GM23248 (cell line): ENCODE measurements around the gene TM4SF1. TPM values are rescaled to one million over a fixed set of nuclear protein-coding genes. Genes with fewer than 3 reads are reported as not detected.

ENCODE experiments used
- DNase-seq: peaks from one replicate; pipeline ENCODE4 v3.0.0-alpha.2; 2015
- H2AFZ ChIP-seq: fragments of 200-600 bp; sonication (generic); 2 replicates; pipeline ENCODE4 v1.6.1; 2016; ENCODE audit warnings: antibody characterized with exemption
- H3F3A ChIP-seq: fragments of 200-600 bp; sonication (generic); 2 replicates; pipeline ENCODE4 v1.6.1; 2016; ENCODE audit warnings: mild to moderate bottlenecking, antibody characterized with exemption, mixed run types; ENCODE audit not compliant: insufficient read depth
- H3K27ac ChIP-seq: fragments of 200-600 bp; sonication (generic); 2 replicates; pipeline ENCODE4 v1.5.1; 2016; ENCODE audit warnings: mild to moderate bottlenecking
- H3K27me3 ChIP-seq: fragments of 200-600 bp; sonication (generic); replicated peaks from 2 replicates; pipeline ENCODE4 v1.6.1; 2016; ENCODE audit warnings: mild to moderate bottlenecking; ENCODE audit not compliant: insufficient read depth
- H3K36me3 ChIP-seq: fragments of 200-600 bp; sonication (generic); 2 replicates; pipeline ENCODE4 v1.6.1; 2016; ENCODE audit warnings: low read depth, mild to moderate bottlenecking
- H3K4me1 ChIP-seq: fragments of 200-600 bp; sonication (generic); 2 replicates; pipeline ENCODE4 v1.6.1; 2016; ENCODE audit warnings: mild to moderate bottlenecking; ENCODE audit not compliant: insufficient read depth
- H3K4me2 ChIP-seq: fragments of 200-600 bp; sonication (generic); one replicate; pipeline ENCODE4 v1.6.1; 2016; ENCODE audit warnings: mild to moderate bottlenecking; ENCODE audit not compliant: unreplicated experiment
- H3K4me3 ChIP-seq: fragments of 200-600 bp; sonication (generic); 2 replicates; pipeline ENCODE4 v1.5.1; 2016; ENCODE audit warnings: mild to moderate bottlenecking
- H3K79me2 ChIP-seq: fragments of 200-600 bp; sonication (generic); 2 replicates; pipeline ENCODE4 v1.6.1; 2016; ENCODE audit warnings: mild to moderate bottlenecking; ENCODE audit not compliant: insufficient read depth
- H3K9ac ChIP-seq: fragments of 200-600 bp; sonication (generic); 2 replicates; pipeline ENCODE4 v1.6.1; 2016; ENCODE audit warnings: mild to moderate bottlenecking
- H3K9me2 ChIP-seq: fragments of 200-600 bp; sonication (generic); 2 replicates; pipeline ENCODE4 v1.6.1; 2016; ENCODE audit warnings: mixed run types, mild to moderate bottlenecking, moderate library complexity; ENCODE audit not compliant: insufficient read depth
- H3K9me3 ChIP-seq: fragments of 200-600 bp; sonication (generic); one replicate; pipeline ENCODE4 v1.6.1; 2017; ENCODE audit warnings: low read depth
- H4K20me1 ChIP-seq: fragments of 200-600 bp; sonication (generic); 2 replicates; pipeline ENCODE4 v1.6.0; 2016; ENCODE audit not compliant: insufficient read depth
- EZH2 ChIP-seq: fragments of 200-600 bp; sonication (generic); IDR thresholded peaks from 2 replicates; pipeline ENCODE4 v1.6.1; 2018; ENCODE audit warnings: antibody characterized with exemption, mild to moderate bottlenecking; ENCODE audit not compliant: insufficient read depth, poor library complexity, severe bottlenecking
- EZH2phosphoT487 ChIP-seq: fragments of 200-600 bp; sonication (generic); IDR thresholded peaks from 2 replicates; pipeline ENCODE4 v1.6.1; 2018; ENCODE audit warnings: antibody characterized with exemption, moderate library complexity, mild to moderate bottlenecking, low read depth; ENCODE audit not compliant: insufficient read depth
- WGBS, 2 experiments: methylation state at CpG; one replicate each; pipeline ENCODE4 v1.1.6; 2015 to 2017; ENCODE audit warnings: low lambda C conversion rate in 2 of 2, low coverage in 1 of 2; ENCODE audit errors: missing lambda C conversion rate in 2 of 2; 5-methylcytosine and 5-hydroxymethylcytosine counted together
- in situ Hi-C: fragments of 300-500 bp; cut with MboI; formaldehyde crosslinking; loops from 2 replicates; pipeline ENCODE4 v1.15.0; 2020
- polyA plus RNA-seq: library from polyadenylated mRNA; unstranded; fragments of >200 nt; fragmentation: Nextera tagmentation; extraction: Ambion mirVana; gene quantifications from 2 replicates; pipeline ENCODE4 v1.2.1, GENCODE V29; 2016
- total RNA-seq: library from RNA; depleted of rRNA; stranded (reverse); fragments of >200 nt; shearing (Covaris generic); gene quantifications from 2 replicates; pipeline ENCODE4 v1.2.3, GENCODE V29; 2014

TM4SF1 gene
- total and polyA plus RNA-seq, 2 experiments from 2014 or later: 10.5 to 10.7 TPM

DNA sequence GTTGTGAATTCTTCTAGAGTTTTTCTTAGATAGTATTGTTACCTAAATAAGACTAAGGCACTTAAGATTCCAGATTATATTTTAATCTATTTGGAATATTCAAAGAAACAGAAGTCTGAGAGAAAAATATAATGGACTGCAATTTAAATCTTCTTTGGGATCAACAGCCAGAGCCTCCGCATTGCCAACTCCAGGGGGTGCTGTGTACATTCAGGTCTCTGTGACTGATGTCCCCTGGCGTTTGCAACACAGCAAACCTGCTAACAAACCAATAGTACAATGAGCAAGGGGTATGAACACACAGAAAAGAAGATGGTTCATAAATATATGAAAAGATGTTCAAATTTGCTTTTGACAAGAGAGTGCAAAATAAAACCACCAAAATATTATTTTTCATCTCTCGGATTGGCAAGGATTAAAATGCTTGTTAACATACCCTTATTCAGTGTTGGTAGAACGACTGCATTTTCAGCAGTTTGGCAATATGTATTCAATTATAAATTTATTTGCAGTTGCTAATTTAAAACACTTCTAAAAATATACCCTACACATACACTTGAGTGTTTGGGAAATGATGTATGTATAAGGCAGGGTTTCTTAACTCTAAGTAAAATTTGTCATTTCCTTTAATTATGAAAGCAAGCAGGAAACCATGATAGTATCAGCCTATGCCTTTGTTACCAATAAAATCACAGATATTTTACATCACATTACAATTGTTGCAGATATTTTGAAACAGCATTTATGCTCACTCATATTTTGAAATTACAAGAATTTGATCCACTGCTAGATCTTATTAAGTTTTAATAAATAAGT, 16.1 kb upstream of the TM4SF1 start:
- no peaks in the 10 kb centered on the region for H4K20me1 ChIP-seq
- H3K4me2 ChIP-seq: peak overlapping the region; percentile 37
- H3K4me1 ChIP-seq: peaks cover 35% of the 10 kb centered on the region
- no peaks in the 10 kb centered on the region for H3K27me3 ChIP-seq
- H3F3A ChIP-seq: peaks cover 13% of the 10 kb centered on the region
- in situ Hi-C loops: no loop called here
- peak; percentile 89 for DNase-seq
- no peak for TF ChIP-seq EZH2
- no peak for TF ChIP-seq EZH2phosphoT487
- H3K27ac ChIP-seq: peak overlapping the region; percentile 20
- H3K9me3 ChIP-seq: no peaks in the 10 kb centered on the region
- H2AFZ ChIP-seq: 0 out of 2 replicates have a peak overlapping the region, but pooled peaks have one; percentile 9
- no peaks in the 10 kb centered on the region for H3K9me2 ChIP-seq
- no peak overlapping the region; the same call in 1 of the 2 replicates for H3K9ac ChIP-seq
- no peaks in the 10 kb centered on the region for H3K79me2 ChIP-seq
- H3K36me3 ChIP-seq: no peaks in the 10 kb centered on the region
- no peak overlapping the region for H3K4me3 ChIP-seq
- WGBS, 2 experiments: 17 to 22% methylated on average over 4 of the region's 4 CpGs

DNA sequence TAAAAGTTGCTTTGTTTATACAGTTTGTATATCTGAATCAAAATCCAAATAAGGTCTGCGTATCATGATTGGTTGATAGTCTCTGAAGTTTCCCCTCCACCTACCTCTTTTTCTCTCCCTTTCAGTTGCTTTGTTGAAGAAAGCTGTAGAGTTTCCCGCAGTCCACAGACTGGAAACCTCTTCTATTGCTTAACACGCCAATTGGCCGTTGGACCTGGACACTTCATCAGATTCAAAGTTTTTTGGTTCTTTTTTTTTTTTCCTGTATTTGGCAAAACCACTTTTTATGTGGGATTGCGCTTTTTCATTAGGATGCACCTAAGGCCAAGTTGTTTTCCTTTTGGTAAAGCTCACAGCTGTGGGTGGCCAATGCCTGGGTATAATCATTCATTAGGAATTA, 14.5 kb upstream of the TM4SF1 start:
- Histone ChIP-seq H3K4me3 (no peak overlapping the region), H4K20me1 (no peaks in the 10 kb centered on the region), H3K36me3 (no peaks in the 10 kb centered on the region), H3K9me3 (no peaks in the 10 kb centered on the region), H3K27me3 (no peaks in the 10 kb centered on the region), H3K9me2 (no peaks in the 10 kb centered on the region), H3K4me1 (peaks cover 49% of the 10 kb centered on the region), H3K79me2 (no peaks in the 10 kb centered on the region), H3F3A (peaks cover 27% of the 10 kb centered on the region), H3K9ac (no peak overlapping the region), H3K27ac (no peak overlapping the region), H3K4me2 (no peak overlapping the region), H2AFZ (no peak overlapping the region)
- in situ Hi-C loops: no loop called here
- TF ChIP-seq EZH2 (no peak), EZH2phosphoT487 (no peak)
- DNase-seq: no peak
- WGBS, 2 experiments: 78% methylated on average over 5 of the region's 5 CpGs

GRCh38 chr3:149390772-149391212, 13.3 kb upstream of the TM4SF1 start:
- Histone ChIP-seq H3F3A (peaks cover 38% of the 10 kb centered on the region), H3K9ac (no peak overlapping the region), H3K9me2 (no peaks in the 10 kb centered on the region), H3K4me1 (peaks cover 60% of the 10 kb centered on the region), H3K4me3 (no peak overlapping the region), H3K4me2 (no peak overlapping the region), H2AFZ (no peak overlapping the region), H3K27ac (peak overlapping the region; percentile 28; the same call in 1 of the 2 replicates), H3K36me3 (no peaks in the 10 kb centered on the region), H3K9me3 (no peaks in the 10 kb centered on the region), H4K20me1 (no peaks in the 10 kb centered on the region), H3K27me3 (no peaks in the 10 kb centered on the region), H3K79me2 (no peaks in the 10 kb centered on the region)
- in situ Hi-C loops: no loop called here
- WGBS, 2 experiments: 82 to 89% methylated on average over 6 of the region's 6 CpGs
- TF ChIP-seq EZH2 (no peak), EZH2phosphoT487 (no peak)
- peak; percentile 65 for DNase-seq

DNA sequence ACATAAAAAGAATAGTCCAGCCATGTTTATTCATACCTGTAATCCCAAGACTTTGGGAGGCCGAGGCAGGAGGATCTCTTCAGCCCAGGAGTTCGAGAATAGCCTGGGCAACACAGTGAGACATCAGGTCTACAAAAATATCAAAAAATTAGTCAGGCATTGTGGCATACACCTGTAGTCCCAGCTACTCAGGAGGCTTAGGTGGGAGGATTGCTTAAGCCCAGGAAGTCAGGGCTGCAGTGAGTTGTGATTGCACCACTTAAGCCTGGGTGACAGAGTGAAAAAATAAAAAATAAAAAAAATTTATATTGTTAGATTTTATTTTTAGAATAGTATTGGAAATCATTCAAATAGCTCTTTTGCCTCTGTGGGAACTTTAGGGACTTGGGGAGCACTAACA, 12.8 kb upstream of the TM4SF1 start:
- H3F3A ChIP-seq: peaks cover 43% of the 10 kb centered on the region
- H3K9me3 ChIP-seq: no peaks in the 10 kb centered on the region
- H3K9me2 ChIP-seq: no peaks in the 10 kb centered on the region
- no peak overlapping the region for H3K4me3 ChIP-seq
- H2AFZ ChIP-seq: no peak overlapping the region
- 63 to 66% methylated on average over 2 of the region's 2 CpGs for WGBS, 2 experiments
- no peaks in the 10 kb centered on the region for H4K20me1 ChIP-seq
- no peak overlapping the region for H3K9ac ChIP-seq
- H3K36me3 ChIP-seq: no peaks in the 10 kb centered on the region
- in situ Hi-C loops: no loop called here
- TF ChIP-seq EZH2phosphoT487: no peak
- no peak for TF ChIP-seq EZH2
- H3K27ac ChIP-seq: 0 out of 2 replicates have a peak overlapping the region, but pooled peaks have one; percentile 1
- no peak overlapping the region for H3K4me2 ChIP-seq
- peaks cover 60% of the 10 kb centered on the region for H3K4me1 ChIP-seq
- DNase-seq: no peak
- no peaks in the 10 kb centered on the region for H3K79me2 ChIP-seq
- H3K27me3 ChIP-seq: no peaks in the 10 kb centered on the region
